ENCODE data around the gene LYSET.

DNA sequence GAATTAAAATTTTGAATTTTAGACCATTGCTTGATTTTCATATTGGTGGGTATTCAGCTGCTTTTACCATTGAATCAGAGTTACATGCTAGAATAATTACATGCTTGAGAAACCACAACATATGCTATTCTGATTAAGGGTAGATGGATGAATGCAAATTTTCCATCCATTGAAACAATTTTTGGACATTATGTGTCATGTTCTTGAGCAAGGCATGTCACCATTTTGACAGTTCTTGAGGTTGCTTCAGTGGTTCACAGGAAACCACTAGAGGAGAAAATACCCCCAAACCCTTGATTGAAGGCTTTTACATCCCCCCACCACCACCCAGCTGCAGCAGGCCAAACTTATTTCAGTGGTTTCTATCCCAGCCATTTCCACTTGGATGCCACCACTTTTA is 35.4 kb downstream of the LYSET start:
- TF ChIP-seq, protein P1, sequence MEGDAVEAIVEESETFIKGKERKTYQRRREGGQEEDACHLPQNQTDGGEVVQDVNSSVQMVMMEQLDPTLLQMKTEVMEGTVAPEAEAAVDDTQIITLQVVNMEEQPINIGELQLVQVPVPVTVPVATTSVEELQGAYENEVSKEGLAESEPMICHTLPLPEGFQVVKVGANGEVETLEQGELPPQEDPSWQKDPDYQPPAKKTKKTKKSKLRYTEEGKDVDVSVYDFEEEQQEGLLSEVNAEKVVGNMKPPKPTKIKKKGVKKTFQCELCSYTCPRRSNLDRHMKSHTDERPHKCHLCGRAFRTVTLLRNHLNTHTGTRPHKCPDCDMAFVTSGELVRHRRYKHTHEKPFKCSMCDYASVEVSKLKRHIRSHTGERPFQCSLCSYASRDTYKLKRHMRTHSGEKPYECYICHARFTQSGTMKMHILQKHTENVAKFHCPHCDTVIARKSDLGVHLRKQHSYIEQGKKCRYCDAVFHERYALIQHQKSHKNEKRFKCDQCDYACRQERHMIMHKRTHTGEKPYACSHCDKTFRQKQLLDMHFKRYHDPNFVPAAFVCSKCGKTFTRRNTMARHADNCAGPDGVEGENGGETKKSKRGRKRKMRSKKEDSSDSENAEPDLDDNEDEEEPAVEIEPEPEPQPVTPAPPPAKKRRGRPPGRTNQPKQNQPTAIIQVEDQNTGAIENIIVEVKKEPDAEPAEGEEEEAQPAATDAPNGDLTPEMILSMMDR (IDR thresholded peaks at IDR 0.05): no peak
- no peak for TF ChIP-seq POLR2A (IDR thresholded peaks at IDR 0.05)
